ENCODE data around the gene ENTPD1. TPM values are rescaled to one million over a fixed set of nuclear protein-coding genes. Genes with fewer than 3 reads are reported as not detected.

ENTPD1 gene
- total and polyA plus RNA-seq, 9 of the 15 experiments (the other 6 are each of a cell fraction or from before 2014, with no cell fraction given), result 0.07 to 1.5 (median 0.37) TPM

- Histone ChIP-seq H3K27me3 (ENCODE audit: control insufficient read depth in 2 of 2, insufficient read depth in 2 of 2, low read length in 2 of 2) (no peaks in the 10 kb centered on the region), H3K79me2 (ENCODE audit: control insufficient read depth, insufficient read depth, low read length) (no peaks in the 10 kb centered on the region), H3K9ac (ENCODE audit: insufficient read depth in 1 of 2, low read depth in 2 of 2, low read length in 2 of 2) (no peak overlapping the region), H3K27ac (ENCODE audit: extremely low read depth, low read depth, low read length) (no peak overlapping the region), H3K4me2 (ENCODE audit: insufficient read depth, low read length) (no peak overlapping the region), H3K9me1 (ENCODE audit: control insufficient read depth, insufficient read depth, low read length) (no peaks in the 10 kb centered on the region), H4K20me1 (replicated peaks; ENCODE audit: control insufficient read depth, insufficient read depth, low read length) (no peaks in the 10 kb centered on the region), H3K36me3 (ENCODE audit: control insufficient read depth, insufficient read depth, low read length) (no peaks in the 10 kb centered on the region), H3K4me3 (no peak overlapping the region), H2AFZ (ENCODE audit: low read depth, low read length) (no peak overlapping the region), H3K4me1 (replicated peaks in 1 of 2; ENCODE audit: control insufficient read depth in 2 of 2, insufficient read depth in 2 of 2, low read length in 2 of 2) (no peaks in the 10 kb centered on the region), H3K9me3 (replicated peaks; ENCODE audit: control insufficient read depth, insufficient read depth, low read depth, low read length) (no peaks in the 10 kb centered on the region)
- TF ChIP-seq ZNF146 (CRISPR knock-in tag; IDR thresholded peaks at IDR 0.05; ENCODE audit: unreplicated experiment) (no peak), ZBTB8A (IDR thresholded peaks at IDR 0.05; ENCODE audit: partially characterized antibody) (no peak), XRCC4 (IDR thresholded peaks at IDR 0.05; ENCODE audit: extremely low read depth, insufficient read depth, insufficient read length) (no peak), PTTG1 (tag; IDR thresholded peaks at IDR 0.05; ENCODE audit: low read depth) (no peak), CREB5 (CRISPR knock-in tag; IDR thresholded peaks at IDR 0.05) (no peak), ZNF165 (CRISPR knock-in tag; IDR thresholded peaks at IDR 0.05; ENCODE audit: borderline replicate concordance) (no peak), TARDBP (IDR thresholded peaks at IDR 0.05) (no peak), SIRT6 (IDR thresholded peaks at IDR 0.05; ENCODE audit: low read depth, low read length) (no peak), DDX20 (tag; IDR thresholded peaks at IDR 0.05; ENCODE audit: low read depth) (no peak), ZNF79 (CRISPR knock-in tag; IDR thresholded peaks at IDR 0.05; ENCODE audit: low read depth) (no peak), ZBTB1 (CRISPR knock-in tag; IDR thresholded peaks at IDR 0.05; ENCODE audit: borderline replicate concordance, low read depth) (no peak), TEAD4 (IDR thresholded peaks at IDR 0.05; ENCODE audit: low read length) (no peak), TEAD4 (CRISPR knock-in tag; IDR thresholded peaks at IDR 0.05; ENCODE audit: borderline replicate concordance) (no peak), ZSCAN32 (CRISPR knock-in tag; IDR thresholded peaks at IDR 0.05) (no peak), ZNF57 (CRISPR knock-in tag; IDR thresholded peaks at IDR 0.05) (no peak), PHF21A (IDR thresholded peaks at IDR 0.05; ENCODE audit: borderline replicate concordance, low read depth) (no peak), ZNF197 (CRISPR knock-in tag; IDR thresholded peaks at IDR 0.05; ENCODE audit: low read depth) (no peak), ETV1 (tag; conservative IDR thresholded peaks at IDR 0.05; ENCODE audit: low read depth) (no peak)
- WGBS (ENCODE audit: insufficient coverage, low coverage, missing lambda C conversion rate), result 0% methylated on average over 1 of the region's 1 CpG
- intact Hi-C loops (cut with micrococcal nuclease) (no loop called here), in situ Hi-C loops (cut with MboI) (loop anchor here (25.0 kb wide), 1 partner anchor 450 kb away; no protein-coding TSS in a partner anchor)
- ChIA-PET POLR2A (no interaction called here), CTCF (ENCODE audit: low intra/inter-chr PET ratio) (no interaction called here)
- no TSS peak for BruUV-seq (replicated peaks)
- ATAC-seq, result no peak
- no peak for FAIRE-seq
- DNase-seq (ENCODE audit: extremely low read depth in 1 of 4, low spot score in 3 of 4), result no peak
These were observed 81.4 kb downstream of the ENTPD1 start for GRCh38 chr10:95837356-95837776.

All from K562 (cell line).